ENCODE results near the gene CHCHD2. TPM values are rescaled to one million over a fixed set of nuclear protein-coding genes. Genes with fewer than 3 reads are reported as not detected.
"Not testable (repeated sequence)": the region's sequence is repeated elsewhere in the genome, so short reads cannot be mapped to it uniquely, and the experiment has no call there.

Gene CHCHD2
- total RNA-seq, 1 donor from 2014 or later = 468 TPM

DNA sequence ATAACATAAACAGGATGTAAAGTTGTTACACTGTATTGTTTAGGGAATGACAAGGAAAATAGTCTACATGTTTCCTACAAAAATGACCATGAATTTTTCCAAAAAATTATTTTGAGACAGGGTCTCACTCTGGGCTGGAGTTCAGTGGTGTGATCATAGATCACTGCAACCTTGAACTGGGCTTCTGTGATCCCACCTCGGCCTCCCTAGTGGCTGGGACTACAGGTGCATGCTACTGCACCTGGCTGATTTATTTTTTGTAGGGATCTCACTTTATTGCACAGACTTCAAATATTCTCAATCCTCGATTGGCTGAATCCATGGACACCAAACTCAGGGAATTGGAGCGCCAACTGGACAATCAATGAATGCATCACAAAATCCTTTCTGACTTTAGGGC lies 6.6 kb downstream of the CHCHD2 start:
- Histone ChIP-seq H3K36me3 (peaks cover 56% of the 10 kb centered on the region), H3K27ac (replicated peaks) (no peak overlapping the region), H3K9me3 (replicated peaks) (no peaks in the 10 kb centered on the region), H3K27me3 (ENCODE audit: low read depth) (no peaks in the 10 kb centered on the region), H3K4me3 (no peak overlapping the region), H3K4me1 (peaks cover 39% of the 10 kb centered on the region)
- no peak for DNase-seq
- intact Hi-C loops (cut with micrococcal nuclease) = no loop called here
- TF ChIP-seq, protein P1, sequence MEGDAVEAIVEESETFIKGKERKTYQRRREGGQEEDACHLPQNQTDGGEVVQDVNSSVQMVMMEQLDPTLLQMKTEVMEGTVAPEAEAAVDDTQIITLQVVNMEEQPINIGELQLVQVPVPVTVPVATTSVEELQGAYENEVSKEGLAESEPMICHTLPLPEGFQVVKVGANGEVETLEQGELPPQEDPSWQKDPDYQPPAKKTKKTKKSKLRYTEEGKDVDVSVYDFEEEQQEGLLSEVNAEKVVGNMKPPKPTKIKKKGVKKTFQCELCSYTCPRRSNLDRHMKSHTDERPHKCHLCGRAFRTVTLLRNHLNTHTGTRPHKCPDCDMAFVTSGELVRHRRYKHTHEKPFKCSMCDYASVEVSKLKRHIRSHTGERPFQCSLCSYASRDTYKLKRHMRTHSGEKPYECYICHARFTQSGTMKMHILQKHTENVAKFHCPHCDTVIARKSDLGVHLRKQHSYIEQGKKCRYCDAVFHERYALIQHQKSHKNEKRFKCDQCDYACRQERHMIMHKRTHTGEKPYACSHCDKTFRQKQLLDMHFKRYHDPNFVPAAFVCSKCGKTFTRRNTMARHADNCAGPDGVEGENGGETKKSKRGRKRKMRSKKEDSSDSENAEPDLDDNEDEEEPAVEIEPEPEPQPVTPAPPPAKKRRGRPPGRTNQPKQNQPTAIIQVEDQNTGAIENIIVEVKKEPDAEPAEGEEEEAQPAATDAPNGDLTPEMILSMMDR (IDR thresholded peaks at IDR 0.05; ENCODE audit: borderline replicate concordance) = no peak

DNA sequence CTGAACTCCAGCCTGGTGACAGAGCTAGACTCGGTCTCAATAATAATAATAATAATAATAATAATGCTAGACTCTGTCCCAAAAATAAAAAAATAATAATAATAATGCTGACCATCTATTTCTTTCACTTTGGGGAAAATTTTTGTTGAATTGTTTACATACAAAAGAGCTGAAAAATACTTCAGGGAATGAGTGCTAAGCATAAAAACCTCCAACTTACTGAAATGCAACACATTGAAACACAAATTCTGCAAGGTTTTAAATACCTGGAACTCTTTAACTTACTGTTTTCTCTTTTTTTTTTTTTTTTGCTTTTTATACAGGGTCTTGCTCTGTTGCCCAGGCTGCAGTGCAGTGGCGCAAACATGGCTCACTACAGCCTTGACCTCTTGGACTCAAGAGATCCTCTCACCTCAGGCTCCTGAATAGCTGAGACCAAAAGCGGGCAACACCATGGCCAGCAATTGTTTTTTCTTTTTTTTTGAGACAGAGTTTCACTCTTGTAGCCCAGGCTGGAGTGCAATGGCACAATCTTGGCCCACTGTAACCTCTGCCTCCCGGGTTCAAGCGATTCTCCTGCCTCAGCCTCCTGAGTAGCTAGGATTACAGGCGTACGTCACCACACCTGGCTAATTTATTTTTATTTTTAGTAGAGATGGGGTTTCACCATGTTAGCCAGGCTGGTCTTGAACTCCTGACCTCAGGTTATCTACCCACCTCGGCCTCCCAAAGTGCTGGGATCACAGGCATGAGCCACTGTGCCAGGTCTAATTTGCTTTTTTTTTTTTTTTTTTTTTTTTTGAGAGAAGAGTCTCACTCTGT lies 7.9 kb downstream of the CHCHD2 start:
- H3K4me1 ChIP-seq = peaks cover 28% of the 10 kb centered on the region
- H3K27me3 ChIP-seq (ENCODE audit: low read depth); intact Hi-C loops (cut with micrococcal nuclease); H3K9me3 ChIP-seq (replicated peaks); H3K4me3 ChIP-seq; DNase-seq; H3K27ac ChIP-seq (replicated peaks): not testable (repeated sequence)
- peaks cover 44% of the 10 kb centered on the region for H3K36me3 ChIP-seq

DNA sequence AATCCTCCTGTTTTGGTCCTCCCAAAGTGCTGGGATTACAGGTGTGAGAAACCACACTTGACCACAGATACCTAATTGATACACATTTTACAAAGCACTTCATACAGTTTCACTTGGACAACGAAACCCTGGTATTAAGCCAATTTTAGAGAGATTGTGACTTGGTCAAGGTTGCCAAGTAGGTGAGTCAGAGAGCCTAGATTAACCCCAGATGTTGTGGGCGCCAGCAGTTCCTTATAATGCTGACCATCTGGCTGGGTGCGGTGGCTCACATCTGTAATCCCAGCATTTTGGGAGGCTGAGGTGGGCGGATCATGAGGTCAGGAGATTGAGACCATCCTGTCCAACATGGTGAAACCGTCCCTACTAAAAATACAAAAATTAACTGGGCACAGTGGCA lies 8.6 kb downstream of the CHCHD2 start:
- H3K36me3 ChIP-seq = peaks cover 37% of the 10 kb centered on the region
- TF ChIP-seq, protein P1 (IDR thresholded peaks at IDR 0.05; ENCODE audit: borderline replicate concordance) = no peak
- no peaks in the 10 kb centered on the region for H3K27me3 ChIP-seq (ENCODE audit: low read depth)
- intact Hi-C loops (cut with micrococcal nuclease) = no loop called here
- H3K9me3 ChIP-seq (replicated peaks) = no peaks in the 10 kb centered on the region
- no peak for DNase-seq
- no peak overlapping the region for H3K4me3 ChIP-seq
- no peak overlapping the region for H3K27ac ChIP-seq (replicated peaks)
- H3K4me1 ChIP-seq = peaks cover 28% of the 10 kb centered on the region

DNA sequence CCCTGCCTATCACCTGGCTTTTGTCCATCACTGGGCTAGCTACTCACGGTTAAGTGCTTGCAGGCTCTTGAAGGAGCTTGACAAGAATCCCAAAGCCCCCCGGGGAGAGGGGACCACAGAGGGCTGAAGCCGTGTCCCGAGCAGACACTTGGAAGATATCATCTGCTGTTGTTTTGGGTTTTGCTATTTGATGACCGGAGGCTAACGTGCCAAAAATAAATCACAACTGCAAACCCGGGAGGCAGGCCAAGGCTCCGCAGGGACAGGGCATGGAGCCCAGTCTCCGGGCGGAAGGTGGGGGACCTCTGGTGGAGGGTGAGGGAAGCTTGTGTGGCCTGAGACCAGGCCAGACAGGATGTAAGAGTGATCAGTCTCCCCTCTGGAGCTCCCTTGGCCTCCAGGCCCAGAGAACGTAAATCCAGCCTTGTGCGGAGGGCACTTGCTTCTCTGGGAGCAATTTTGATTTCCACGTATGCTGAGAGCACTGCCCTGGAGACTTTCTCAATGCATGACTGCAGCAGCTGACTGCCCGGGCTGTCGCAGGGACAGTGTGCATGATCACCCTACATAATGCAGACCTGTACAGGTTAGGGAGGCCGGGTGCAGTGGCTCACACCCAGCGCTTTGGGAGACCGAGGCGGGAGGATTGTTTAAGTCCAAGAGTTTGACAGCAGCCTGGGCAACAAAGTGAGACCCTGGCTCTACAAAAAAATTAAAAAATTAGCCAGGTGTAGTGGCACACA lies 13.3 kb downstream of the CHCHD2 start, which contains the start of gene PHKG1:
TSS of gene PHKG1 (minus strand) at position 164 of the 743 bp plus-strand sequence. CDS start 4,011 bp downstream, outside the sequence.
- H3K36me3 ChIP-seq = peaks cover 11% of the 10 kb centered on the region
- TF ChIP-seq, protein P1 (IDR thresholded peaks at IDR 0.05; ENCODE audit: borderline replicate concordance) = peak; percentile 83
- intact Hi-C loops (cut with micrococcal nuclease) = no loop called here
- no peaks in the 10 kb centered on the region for H3K27me3 ChIP-seq (ENCODE audit: low read depth)
- H3K4me1 ChIP-seq = peaks cover 35% of the 10 kb centered on the region
- DNase-seq = peak; percentile 87
- H3K27ac ChIP-seq (replicated peaks) = peak within 1 kb of the TSS; percentile 90
- peak within 1 kb of the TSS; percentile 62 for H3K4me3 ChIP-seq
- H3K9me3 ChIP-seq (replicated peaks) = no peaks in the 10 kb centered on the region

DNA sequence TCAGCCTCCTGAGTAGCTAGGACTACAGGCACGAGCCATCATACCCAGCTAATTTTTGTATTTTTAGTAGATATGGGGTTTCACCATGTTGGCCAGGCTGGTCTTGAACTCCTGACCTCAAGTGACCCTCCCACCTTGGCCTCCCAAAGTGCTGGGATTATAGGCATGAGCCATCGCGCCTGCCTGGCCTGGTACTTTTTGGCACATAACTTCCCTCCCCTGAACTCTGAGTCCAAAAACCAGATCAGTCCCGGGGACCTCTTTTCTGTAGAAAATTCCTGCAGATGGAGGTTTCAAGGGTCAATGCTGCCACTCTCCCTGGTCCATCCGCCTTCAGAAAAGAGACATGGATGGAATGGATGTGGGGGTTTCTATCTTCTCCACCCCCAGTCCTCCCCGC lies 13.9 kb downstream of the CHCHD2 start:
- peak overlapping the region; percentile 90 for H3K27ac ChIP-seq (replicated peaks)
- H3K4me1 ChIP-seq = peaks cover 29% of the 10 kb centered on the region
- DNase-seq; H3K9me3 ChIP-seq (replicated peaks); H3K27me3 ChIP-seq (ENCODE audit: low read depth); intact Hi-C loops (cut with micrococcal nuclease): not testable (repeated sequence)
- H3K4me3 ChIP-seq = peak overlapping the region; percentile 62
- H3K36me3 ChIP-seq = peaks cover 17% of the 10 kb centered on the region

DNA sequence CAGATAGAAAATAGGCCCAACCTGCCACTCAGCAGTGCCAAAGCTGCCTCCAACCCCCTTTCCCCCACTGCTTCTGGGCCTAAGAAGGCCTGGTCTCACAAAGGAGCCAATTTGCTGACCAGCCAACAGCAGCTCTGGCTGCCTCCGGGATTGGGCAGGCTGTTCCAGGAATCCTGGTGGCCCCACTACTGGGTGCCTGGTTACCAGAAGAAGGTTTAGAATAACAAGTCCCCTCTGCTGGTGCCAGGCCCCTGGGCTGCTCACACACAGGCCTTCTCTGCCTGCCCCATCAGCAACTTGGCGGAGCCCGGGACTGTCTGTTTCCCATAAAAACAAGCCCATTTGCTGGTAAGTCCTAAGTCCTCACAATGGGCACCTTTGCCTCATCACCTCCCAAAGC lies 14.7 kb downstream of the CHCHD2 start:
- TF ChIP-seq, protein P1 (IDR thresholded peaks at IDR 0.05; ENCODE audit: borderline replicate concordance) = no peak
- H3K27me3 ChIP-seq (ENCODE audit: low read depth) = no peaks in the 10 kb centered on the region
- DNase-seq = peak; percentile 75
- H3K4me3 ChIP-seq = peak overlapping the region; percentile 62
- intact Hi-C loops (cut with micrococcal nuclease) = no loop called here
- peaks cover 25% of the 10 kb centered on the region for H3K36me3 ChIP-seq
- H3K27ac ChIP-seq (replicated peaks) = peak overlapping the region; percentile 90
- H3K9me3 ChIP-seq (replicated peaks) = no peaks in the 10 kb centered on the region
- peaks cover 27% of the 10 kb centered on the region for H3K4me1 ChIP-seq
